RWPE1 (cell line): ENCODE data around the gene NDUFS8.
A peak's percentile ranks its signal among the peaks of the same experiment; 100 is the strongest.

Source experiments
- CTCF ChIA-PET: fragments of 350-600 bp; sonication (Branson Sonifier 250); formaldehyde crosslinking; extraction: SDS; loops from one replicate; lab custom pipeline; 2021; lab: Yijun Ruan, JAX
- POLR2A ChIA-PET: fragments of 400-600 bp; formaldehyde crosslinking; extraction: SDS; loops from one replicate; lab custom pipeline; 2020; ENCODE audit warnings: antibody characterized with exemption; ENCODE audit not compliant: low non-redundant PET; lab: Yijun Ruan, JAX
- DNase-seq: peaks from one replicate; pipeline ENCODE4 v3.0.0; 2012; ENCODE audit warnings: low spot score
- H3K27ac ChIP-seq: fragments of 450-650 bp; 2 replicates; pipeline ENCODE4 v1.5.1; 2017
- TF ChIP-seq, protein P1 (sequence below): fragments of 450-650 bp; conservative IDR thresholded peaks from 2 replicates; pipeline ENCODE4 v1.5.1; 2017; ENCODE audit warnings: low read depth, mild to moderate bottlenecking

Gene NDUFS8

DNA sequence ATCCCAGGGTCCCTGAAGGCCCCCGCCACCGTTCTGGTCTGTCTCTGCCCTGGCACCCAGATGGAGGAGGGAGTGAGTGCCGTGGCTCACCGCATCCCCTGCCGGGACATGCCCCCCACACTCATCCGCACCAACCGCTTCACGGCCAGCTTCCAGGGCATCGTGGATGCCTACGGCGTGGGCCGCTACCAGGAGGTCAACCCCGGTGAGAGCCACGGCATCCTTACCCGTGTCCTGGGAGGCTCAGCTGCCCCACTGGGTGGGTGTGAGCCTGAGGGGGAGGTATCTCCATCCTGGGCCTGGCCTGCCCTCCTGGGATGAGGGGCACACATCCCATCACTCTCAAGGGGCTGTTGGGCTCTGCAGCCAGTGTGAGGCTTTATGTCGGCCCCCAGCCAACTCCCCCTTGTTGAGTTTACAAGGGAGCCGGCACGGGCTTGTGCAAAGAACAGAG is 14.4 kb downstream of the NDUFS8 start:
- TF ChIP-seq, protein P1, sequence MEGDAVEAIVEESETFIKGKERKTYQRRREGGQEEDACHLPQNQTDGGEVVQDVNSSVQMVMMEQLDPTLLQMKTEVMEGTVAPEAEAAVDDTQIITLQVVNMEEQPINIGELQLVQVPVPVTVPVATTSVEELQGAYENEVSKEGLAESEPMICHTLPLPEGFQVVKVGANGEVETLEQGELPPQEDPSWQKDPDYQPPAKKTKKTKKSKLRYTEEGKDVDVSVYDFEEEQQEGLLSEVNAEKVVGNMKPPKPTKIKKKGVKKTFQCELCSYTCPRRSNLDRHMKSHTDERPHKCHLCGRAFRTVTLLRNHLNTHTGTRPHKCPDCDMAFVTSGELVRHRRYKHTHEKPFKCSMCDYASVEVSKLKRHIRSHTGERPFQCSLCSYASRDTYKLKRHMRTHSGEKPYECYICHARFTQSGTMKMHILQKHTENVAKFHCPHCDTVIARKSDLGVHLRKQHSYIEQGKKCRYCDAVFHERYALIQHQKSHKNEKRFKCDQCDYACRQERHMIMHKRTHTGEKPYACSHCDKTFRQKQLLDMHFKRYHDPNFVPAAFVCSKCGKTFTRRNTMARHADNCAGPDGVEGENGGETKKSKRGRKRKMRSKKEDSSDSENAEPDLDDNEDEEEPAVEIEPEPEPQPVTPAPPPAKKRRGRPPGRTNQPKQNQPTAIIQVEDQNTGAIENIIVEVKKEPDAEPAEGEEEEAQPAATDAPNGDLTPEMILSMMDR, result no peak
- no peak for DNase-seq
- CTCF ChIA-PET, result interaction anchor here (0.9 kb wide), 1 partner anchor 13 kb away, joined by 3 read pairs; no protein-coding TSS in a partner anchor
- H3K27ac ChIP-seq, result no peak overlapping the region
- POLR2A ChIA-PET, result interaction anchor here (0.6 kb wide), 1 partner anchor 43 kb away, joined by 7 read pairs; no protein-coding TSS in a partner anchor

DNA sequence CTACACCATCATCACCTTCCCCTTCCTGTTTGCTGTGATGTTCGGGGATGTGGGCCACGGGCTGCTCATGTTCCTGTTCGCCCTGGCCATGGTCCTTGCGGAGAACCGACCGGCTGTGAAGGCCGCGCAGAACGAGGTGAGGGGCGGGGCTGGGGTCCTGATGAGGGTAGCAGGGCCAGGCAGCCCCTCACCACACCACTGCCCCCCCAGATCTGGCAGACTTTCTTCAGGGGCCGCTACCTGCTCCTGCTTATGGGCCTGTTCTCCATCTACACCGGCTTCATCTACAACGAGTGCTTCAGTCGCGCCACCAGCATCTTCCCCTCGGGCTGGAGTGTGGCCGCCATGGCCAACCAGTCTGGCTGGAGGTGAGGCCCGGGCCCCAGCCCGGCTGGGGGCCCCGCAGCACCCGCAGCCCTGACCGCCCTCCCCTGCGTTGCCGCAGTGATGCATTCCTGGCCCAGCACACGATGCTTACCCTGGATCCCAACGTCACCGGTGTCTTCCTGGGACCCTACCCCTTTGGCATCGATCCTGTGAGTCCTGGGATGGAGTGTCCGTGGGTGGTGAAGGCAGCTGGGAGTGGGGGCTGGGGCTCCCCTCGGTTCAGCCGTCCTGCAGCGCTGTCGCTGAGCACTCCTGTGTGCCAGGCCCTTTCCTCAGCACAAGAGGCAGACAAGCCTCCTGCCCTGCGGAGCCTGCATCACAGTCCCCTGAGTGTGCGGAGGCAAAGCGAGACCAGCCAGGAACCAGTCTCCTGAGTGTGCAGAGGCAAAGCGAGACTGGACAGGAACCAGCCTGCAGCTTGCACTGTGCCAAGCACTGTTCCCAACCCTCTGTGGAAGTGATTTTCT is 17.2 kb downstream of the NDUFS8 start:
- TF ChIP-seq, protein P1, result no peak
- ChIA-PET CTCF (no interaction called here), POLR2A (interaction anchor here (0.6 kb wide), 1 partner anchor 38 kb away, joined by 5 read pairs; no protein-coding TSS in a partner anchor)
- peak overlapping the region; percentile 44 for H3K27ac ChIP-seq
- DNase-seq, result no peak

DNA sequence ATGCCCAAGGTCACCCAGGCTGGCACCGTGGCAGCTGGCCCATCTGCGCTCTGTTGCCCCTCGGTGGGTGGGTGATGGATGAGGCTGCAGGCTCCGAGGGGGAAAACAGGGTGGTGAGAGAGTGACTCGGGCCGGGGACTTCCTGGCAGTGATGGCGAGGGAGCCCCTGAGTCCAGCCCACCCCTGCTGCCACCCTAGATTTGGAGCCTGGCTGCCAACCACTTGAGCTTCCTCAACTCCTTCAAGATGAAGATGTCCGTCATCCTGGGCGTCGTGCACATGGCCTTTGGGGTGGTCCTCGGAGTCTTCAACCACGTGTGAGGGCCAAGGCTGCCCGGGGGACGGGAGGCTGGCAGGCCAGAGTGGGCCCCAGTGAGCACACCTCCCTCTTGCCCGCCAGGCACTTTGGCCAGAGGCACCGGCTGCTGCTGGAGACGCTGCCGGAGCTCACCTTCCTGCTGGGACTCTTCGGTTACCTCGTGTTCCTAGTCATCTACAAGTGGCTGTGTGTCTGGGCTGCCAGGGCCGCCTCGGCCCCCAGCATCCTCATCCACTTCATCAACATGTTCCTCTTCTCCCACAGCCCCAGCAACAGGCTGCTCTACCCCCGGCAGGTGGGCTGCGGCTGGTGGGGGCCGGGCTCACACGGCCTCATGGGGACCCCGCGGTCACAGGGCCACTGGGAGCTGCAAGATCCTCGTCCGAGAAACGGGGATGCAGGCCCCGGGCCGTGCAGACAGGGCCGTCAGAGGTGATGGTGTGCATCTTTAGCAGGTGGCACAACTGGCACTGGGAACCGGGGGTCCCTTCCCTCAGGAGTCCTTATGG is 18.4 kb downstream of the NDUFS8 start:
- TF ChIP-seq, protein P1, result no peak
- DNase-seq, result no peak
- H3K27ac ChIP-seq, result peak overlapping the region; percentile 7; the same call in 1 of the 2 replicates
- POLR2A ChIA-PET, result no interaction called here
- CTCF ChIA-PET, result no interaction called here

DNA sequence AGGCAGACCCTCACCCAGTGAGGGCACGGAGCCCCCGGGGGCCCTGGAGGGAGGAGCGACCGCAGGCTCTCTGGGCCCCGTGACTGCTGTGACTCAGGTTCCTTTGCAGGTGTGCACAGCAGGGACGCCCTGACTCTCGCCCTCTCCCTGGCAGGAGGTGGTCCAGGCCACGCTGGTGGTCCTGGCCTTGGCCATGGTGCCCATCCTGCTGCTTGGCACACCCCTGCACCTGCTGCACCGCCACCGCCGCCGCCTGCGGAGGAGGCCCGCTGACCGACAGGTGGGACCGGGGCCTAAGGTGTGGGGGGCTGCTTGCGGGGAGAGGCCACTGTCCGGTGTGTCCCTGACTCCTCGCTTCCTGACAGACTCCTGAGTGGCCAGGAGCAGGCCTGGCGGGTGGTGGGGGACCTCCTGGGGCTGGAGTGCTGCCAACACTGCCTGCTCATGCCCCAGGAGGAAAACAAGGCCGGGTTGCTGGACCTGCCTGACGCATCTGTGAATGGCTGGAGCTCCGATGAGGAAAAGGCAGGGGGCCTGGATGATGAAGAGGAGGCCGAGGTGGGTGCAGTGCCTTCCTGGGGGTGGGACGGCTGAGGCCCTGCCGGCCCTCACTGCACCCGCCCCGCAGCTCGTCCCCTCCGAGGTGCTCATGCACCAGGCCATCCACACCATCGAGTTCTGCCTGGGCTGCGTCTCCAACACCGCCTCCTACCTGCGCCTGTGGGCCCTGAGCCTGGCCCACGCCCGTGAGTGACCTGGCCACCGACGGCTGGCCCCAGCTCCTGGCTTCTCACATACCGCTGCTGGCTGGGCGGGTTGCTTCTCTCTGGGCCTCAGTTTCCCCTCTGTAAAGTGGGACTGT is 19.3 kb downstream of the NDUFS8 start:
- TF ChIP-seq, protein P1, result no peak
- no peak for DNase-seq
- ChIA-PET CTCF (no interaction called here), POLR2A (no interaction called here)
- no peak overlapping the region for H3K27ac ChIP-seq

DNA sequence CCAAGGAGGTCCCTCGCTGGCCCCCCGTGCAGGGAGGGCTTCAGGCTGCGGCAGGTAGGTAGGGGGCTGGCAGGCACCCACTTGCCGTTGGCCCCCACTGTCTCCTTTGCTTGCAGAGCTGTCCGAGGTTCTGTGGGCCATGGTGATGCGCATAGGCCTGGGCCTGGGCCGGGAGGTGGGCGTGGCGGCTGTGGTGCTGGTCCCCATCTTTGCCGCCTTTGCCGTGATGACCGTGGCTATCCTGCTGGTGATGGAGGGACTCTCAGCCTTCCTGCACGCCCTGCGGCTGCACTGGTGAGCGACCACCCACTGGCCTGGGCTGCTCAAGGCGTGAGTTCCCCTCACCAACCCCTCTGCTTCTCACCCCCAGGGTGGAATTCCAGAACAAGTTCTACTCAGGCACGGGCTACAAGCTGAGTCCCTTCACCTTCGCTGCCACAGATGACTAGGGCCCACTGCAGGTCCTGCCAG is 19.9 kb downstream of the NDUFS8 start:
- peak overlapping the region; percentile 48; the same call in 1 of the 2 replicates for H3K27ac ChIP-seq
- ChIA-PET CTCF (interaction anchor here (0.7 kb wide), 1 partner anchor 1712 kb away, joined by 3 read pairs; no protein-coding TSS in a partner anchor), POLR2A (no interaction called here)
- TF ChIP-seq, protein P1, result no peak
- no peak for DNase-seq
